ENCODE measurements around the gene RPL10. TPM values are rescaled to one million over a fixed set of nuclear protein-coding genes. Genes with fewer than 3 reads are reported as not detected.
A peak's percentile ranks its signal among the peaks of the same experiment; 100 is the strongest.

The RPL10 gene
- total and polyA plus RNA-seq, 2 of the 13 experiments (the other 11 are each of a cell fraction or from before 2014, with no cell fraction given): 2,381 to 4,713 TPM

- TF ChIP-seq ZNF441 (CRISPR knock-in tag; IDR thresholded peaks at IDR 0.05; ENCODE audit: borderline replicate concordance) (0 out of 2 replicates have a peak, but pooled peaks have one; percentile 33), RBFOX2 (IDR thresholded peaks at IDR 0.05; ENCODE audit: low read depth, low read length) (peak; percentile 39; the same call in 1 of the 2 replicates), EED (CRISPR knock-in tag; IDR thresholded peaks at IDR 0.05) (no peak)
Observed at GRCh38 chrX:154443992-154444754, 46.0 kb downstream of the RPL10 start, which contains the start of gene FAM50A (continued).

GRCh38 chrX:154444755-154445246 lies 46.6 kb downstream of the RPL10 start:
- Histone ChIP-seq H3K4me1 (ENCODE audit: insufficient read depth, low read length) (peaks cover 11% of the 10 kb centered on the region), H3K4me3 (replicated peaks in 1 of 3; ENCODE audit: insufficient read depth in 1 of 3, low read depth in 2 of 3, low read length in 3 of 3) (peak overlapping the region; percentile 40 to 75 (median 65)), H3K36me3 (replicated peaks in 1 of 2; ENCODE audit: control insufficient read depth in 1 of 2, insufficient read depth in 2 of 2, low read length in 2 of 2) (peaks cover 0 to 2% of the 10 kb centered on the region in 2 experiments; a peak in 2 of 5 replicates), H3K27me3 (ENCODE audit: control insufficient read depth in 1 of 2, insufficient read depth in 2 of 2, low read length in 2 of 2) (no peaks in the 10 kb centered on the region), H2AFZ (ENCODE audit: low read length) (no peak overlapping the region), H3K9me3 (ENCODE audit: low read length) (no peaks in the 10 kb centered on the region), H3K27ac (ENCODE audit: extremely low read length, insufficient read depth, low read length) (no peak overlapping the region), H3K79me2 (ENCODE audit: insufficient read depth, low read length) (peaks cover 2% of the 10 kb centered on the region), H4K20me1 (ENCODE audit: insufficient read depth, low read length) (no peaks in the 10 kb centered on the region), H3K9ac (ENCODE audit: insufficient read depth, low read depth, low read length) (peak overlapping the region; percentile 78), H3K4me2 (ENCODE audit: low read depth, low read length) (peak overlapping the region; percentile 71)
- intact Hi-C loops (cut with micrococcal nuclease; ENCODE audit: unreplicated experiment) (no loop called here), in situ Hi-C loops (cut with HindIII; ENCODE audit: extremely low pct_ligation_motif_present, low pct_unique_long_range_greater_than_20kb) (no loop called here)
- WGBS (ENCODE audit: low lambda C conversion rate): 0% methylated on average over 1 of the region's 13 CpGs
- DNase-seq (ENCODE audit: low spot score) (no peak), ATAC-seq (peak; percentile 24), FAIRE-seq (no peak)
- POLR2A ChIA-PET: interaction anchor here (1.3 to 1.6 kb wide), 3 partner anchors 17 to 82 kb away, joined by 3 to 6 read pairs (median 4); partner anchors contain the start of genes ATP6AP1 and SLC10A3
- TF ChIP-seq ZNF441 (CRISPR knock-in tag; IDR thresholded peaks at IDR 0.05; ENCODE audit: borderline replicate concordance): no peak
- TF ChIP-seq ZC3H13 (CRISPR knock-in tag; IDR thresholded peaks at IDR 0.05): 0 out of 2 replicates have a peak, but pooled peaks have one; percentile 45
- CTCF ChIA-PET (ENCODE audit: low intra/inter-chr PET ratio, low total read pairs): no interaction called here
- no TSS peak for BruUV-seq (replicated peaks)

GRCh38 chrX:154445776-154446175 lies 47.6 kb downstream of the RPL10 start:
- intact Hi-C loops (cut with micrococcal nuclease; ENCODE audit: unreplicated experiment) (no loop called here), in situ Hi-C loops (cut with HindIII; ENCODE audit: extremely low pct_ligation_motif_present, low pct_unique_long_range_greater_than_20kb) (no loop called here)
- H2AFZ ChIP-seq (ENCODE audit: low read length): no peak overlapping the region
- WGBS (ENCODE audit: low lambda C conversion rate): 97% methylated on average over 6 of the region's 16 CpGs
- DNase-seq (ENCODE audit: low spot score) (no peak), ATAC-seq (no peak), FAIRE-seq (no peak)
- no TSS peak for BruUV-seq (replicated peaks)
- no peaks in the 10 kb centered on the region for H4K20me1 ChIP-seq (ENCODE audit: insufficient read depth, low read length)
- peaks cover 11% of the 10 kb centered on the region for H3K4me1 ChIP-seq (ENCODE audit: insufficient read depth, low read length)
- CTCF ChIA-PET (ENCODE audit: low intra/inter-chr PET ratio, low total read pairs): no interaction called here
- peaks cover 0 to 2% of the 10 kb centered on the region in 2 experiments; a peak in 2 of 5 replicates for H3K36me3 ChIP-seq (replicated peaks in 1 of 2; ENCODE audit: control insufficient read depth in 1 of 2, insufficient read depth in 2 of 2, low read length in 2 of 2)
- no peak overlapping the region for H3K27ac ChIP-seq (ENCODE audit: extremely low read length, insufficient read depth, low read length)
- H3K9me3 ChIP-seq (ENCODE audit: low read length): no peaks in the 10 kb centered on the region
- H3K4me3 ChIP-seq (replicated peaks in 1 of 3; ENCODE audit: insufficient read depth in 1 of 3, low read depth in 2 of 3, low read length in 3 of 3): no peak overlapping the region
- H3K9ac ChIP-seq (ENCODE audit: insufficient read depth, low read depth, low read length): no peak overlapping the region
- H3K79me2 ChIP-seq (ENCODE audit: insufficient read depth, low read length): peaks cover 2% of the 10 kb centered on the region
- TF ChIP-seq ZNF572 (CRISPR knock-in tag; IDR thresholded peaks at IDR 0.05) (no peak), GATAD1 (CRISPR knock-in tag; IDR thresholded peaks at IDR 0.05) (no peak), ZFP36L2 (CRISPR knock-in tag; IDR thresholded peaks at IDR 0.05) (no peak), ZNF101 (CRISPR knock-in tag; IDR thresholded peaks at IDR 0.05; ENCODE audit: borderline replicate concordance, low read depth) (no peak), ZXDC (CRISPR knock-in tag; IDR thresholded peaks at IDR 0.05) (no peak), THRA (CRISPR knock-in tag; IDR thresholded peaks at IDR 0.05; ENCODE audit: borderline replicate concordance) (no peak), ZNF382 (CRISPR knock-in tag; IDR thresholded peaks at IDR 0.05; ENCODE audit: borderline replicate concordance) (no peak)
- H3K27me3 ChIP-seq (ENCODE audit: control insufficient read depth in 1 of 2, insufficient read depth in 2 of 2, low read length in 2 of 2): no peaks in the 10 kb centered on the region
- H3K4me2 ChIP-seq (ENCODE audit: low read depth, low read length): no peak overlapping the region
- POLR2A ChIA-PET: interaction anchor here (1.3 kb wide), 2 partner anchors 45 to 81 kb away, joined by 3 to 4 read pairs; partner anchors contain the start of gene SLC10A3

Measured in HepG2 (cell line).